Measurements from ENCODE around the gene ARID3B.
"Not testable (repeated sequence)": the region's sequence is repeated elsewhere in the genome, so short reads cannot be mapped to it uniquely, and the experiment has no call there.

ARID3B gene

GRCh38 chr15:74592222-74592621, 51.2 kb downstream of the ARID3B start:
- no peaks in the 10 kb centered on the region for H3K9me3 ChIP-seq
- peaks cover 79% of the 10 kb centered on the region for H3K36me3 ChIP-seq (replicated peaks)
- in situ Hi-C loops (cut with MboI; ENCODE audit: low sequenced_read_pairs) = no loop called here
- DNase-seq (ENCODE audit: low spot score in 2 of 2) = no peak
- H3K27me3 ChIP-seq (ENCODE audit: low read depth) = no peaks in the 10 kb centered on the region
- H3K4me3 ChIP-seq = no peak overlapping the region
- H3K4me1 ChIP-seq = no peaks in the 10 kb centered on the region

GRCh38 chr15:74593122-74593521, 52.1 kb downstream of the ARID3B start:
- H3K27me3 ChIP-seq (ENCODE audit: low read depth) = no peaks in the 10 kb centered on the region
- peaks cover 78% of the 10 kb centered on the region for H3K36me3 ChIP-seq (replicated peaks)
- in situ Hi-C loops (cut with MboI; ENCODE audit: low sequenced_read_pairs) = no loop called here

GRCh38 chr15:74594455-74594854, 53.4 kb downstream of the ARID3B start:
- Histone ChIP-seq H3K9me3 (no peaks in the 10 kb centered on the region), H3K36me3 (replicated peaks) (peaks cover 85% of the 10 kb centered on the region), H3K4me1 (no peaks in the 10 kb centered on the region), H3K27me3 (ENCODE audit: low read depth) (no peaks in the 10 kb centered on the region), H3K4me3 (no peak overlapping the region)
- DNase-seq (ENCODE audit: low spot score in 2 of 2) = no peak
- in situ Hi-C loops (cut with MboI; ENCODE audit: low sequenced_read_pairs) = no loop called here

More at GRCh38 chr15:74593122-74593521, 52.1 kb downstream of the ARID3B start:
- Histone ChIP-seq H3K4me1 (no peaks in the 10 kb centered on the region), H3K4me3 (no peak overlapping the region), H3K9me3 (no peaks in the 10 kb centered on the region)
- DNase-seq (ENCODE audit: low spot score in 2 of 2) = no peak

GRCh38 chr15:74595271-74595670, 54.3 kb downstream of the ARID3B start:
- Histone ChIP-seq H3K4me3 (no peak overlapping the region), H3K9me3 (no peaks in the 10 kb centered on the region), H3K36me3 (replicated peaks) (peaks cover 81% of the 10 kb centered on the region), H3K4me1 (no peaks in the 10 kb centered on the region), H3K27me3 (ENCODE audit: low read depth) (no peaks in the 10 kb centered on the region)
- DNase-seq (ENCODE audit: low spot score in 2 of 2) = no peak
- in situ Hi-C loops (cut with MboI; ENCODE audit: low sequenced_read_pairs) = no loop called here

- DNase-seq (ENCODE audit: low spot score in 2 of 2); in situ Hi-C loops (cut with MboI; ENCODE audit: low sequenced_read_pairs): not testable (repeated sequence)
Observed at GRCh38 chr15:74596736-74597135, 55.7 kb downstream of the ARID3B start.

GRCh38 chr15:74597146-74597705, 56.2 kb downstream of the ARID3B start:
- H3K36me3 ChIP-seq (replicated peaks) = peaks cover 67% of the 10 kb centered on the region
- H3K4me1 ChIP-seq; H3K27me3 ChIP-seq (ENCODE audit: low read depth); H3K9me3 ChIP-seq; in situ Hi-C loops (cut with MboI; ENCODE audit: low sequenced_read_pairs); DNase-seq (ENCODE audit: low spot score in 2 of 2); H3K4me3 ChIP-seq: not testable (repeated sequence)

More at GRCh38 chr15:74596736-74597135, 55.7 kb downstream of the ARID3B start:
- not testable (repeated sequence) for H3K27me3 ChIP-seq (ENCODE audit: low read depth); H3K4me3 ChIP-seq; H3K9me3 ChIP-seq; H3K4me1 ChIP-seq
- peaks cover 71% of the 10 kb centered on the region for H3K36me3 ChIP-seq (replicated peaks)

GRCh38 chr15:74598126-74598842, 57.3 kb downstream of the ARID3B start:
- Histone ChIP-seq H3K36me3 (replicated peaks) (peaks cover 56% of the 10 kb centered on the region), H3K27me3 (ENCODE audit: low read depth) (no peaks in the 10 kb centered on the region), H3K4me3 (no peak overlapping the region), H3K4me1 (no peaks in the 10 kb centered on the region), H3K9me3 (no peaks in the 10 kb centered on the region)
- in situ Hi-C loops (cut with MboI; ENCODE audit: low sequenced_read_pairs) = no loop called here
- peak in 1 of 2 experiments; percentile 69 for DNase-seq (ENCODE audit: low spot score in 2 of 2)

GRCh38 chr15:74599156-74599555, 58.1 kb downstream of the ARID3B start:
- Histone ChIP-seq H3K4me1 (no peaks in the 10 kb centered on the region), H3K36me3 (replicated peaks) (peaks cover 47% of the 10 kb centered on the region), H3K4me3 (no peak overlapping the region), H3K9me3 (no peaks in the 10 kb centered on the region), H3K27me3 (ENCODE audit: low read depth) (no peaks in the 10 kb centered on the region)
- in situ Hi-C loops (cut with MboI; ENCODE audit: low sequenced_read_pairs) = no loop called here
- no peak for DNase-seq (ENCODE audit: low spot score in 2 of 2)

GRCh38 chr15:74603026-74603788, 62.2 kb downstream of the ARID3B start:
- DNase-seq (ENCODE audit: low spot score in 2 of 2) = no peak
- no peak overlapping the region for H3K4me3 ChIP-seq
- peaks cover 11% of the 10 kb centered on the region for H3K27me3 ChIP-seq (ENCODE audit: low read depth)
- H3K36me3 ChIP-seq (replicated peaks) = peaks cover 22% of the 10 kb centered on the region
- no peaks in the 10 kb centered on the region for H3K4me1 ChIP-seq
- in situ Hi-C loops (cut with MboI; ENCODE audit: low sequenced_read_pairs) = no loop called here
- H3K9me3 ChIP-seq = no peaks in the 10 kb centered on the region

GRCh38 chr15:74603789-74604705, 63.0 kb downstream of the ARID3B start:
- Histone ChIP-seq H3K27me3 (ENCODE audit: low read depth) (peaks cover 19% of the 10 kb centered on the region), H3K4me3 (no peak overlapping the region), H3K36me3 (replicated peaks) (peaks cover 14% of the 10 kb centered on the region; the same call in 1 of the 2 replicates), H3K4me1 (no peaks in the 10 kb centered on the region), H3K9me3 (no peaks in the 10 kb centered on the region)
- in situ Hi-C loops (cut with MboI; ENCODE audit: low sequenced_read_pairs) = no loop called here
- no peak for DNase-seq (ENCODE audit: low spot score in 2 of 2)

- in situ Hi-C loops (cut with MboI; ENCODE audit: low sequenced_read_pairs) = no loop called here
- Histone ChIP-seq H3K4me3 (no peak overlapping the region), H3K4me1 (no peaks in the 10 kb centered on the region), H3K27me3 (ENCODE audit: low read depth) (peaks cover 29% of the 10 kb centered on the region), H3K36me3 (replicated peaks) (peaks cover 5% of the 10 kb centered on the region; the same call in 1 of the 2 replicates), H3K9me3 (no peaks in the 10 kb centered on the region)
- no peak for DNase-seq (ENCODE audit: low spot score in 2 of 2)
Observed at GRCh38 chr15:74604983-74605794, 64.2 kb downstream of the ARID3B start.

GRCh38 chr15:74605795-74606150, 64.8 kb downstream of the ARID3B start:
- in situ Hi-C loops (cut with MboI; ENCODE audit: low sequenced_read_pairs) = no loop called here
- DNase-seq (ENCODE audit: low spot score in 2 of 2) = no peak
- Histone ChIP-seq H3K36me3 (replicated peaks) (no peaks in the 10 kb centered on the region; the same call in 1 of the 2 replicates), H3K4me1 (no peaks in the 10 kb centered on the region), H3K9me3 (no peaks in the 10 kb centered on the region), H3K27me3 (ENCODE audit: low read depth) (peaks cover 31% of the 10 kb centered on the region), H3K4me3 (no peak overlapping the region)

- peaks cover 31% of the 10 kb centered on the region for H3K27me3 ChIP-seq (ENCODE audit: low read depth)
- H3K4me1 ChIP-seq = no peaks in the 10 kb centered on the region
- in situ Hi-C loops (cut with MboI; ENCODE audit: low sequenced_read_pairs) = no loop called here
- no peaks in the 10 kb centered on the region for H3K9me3 ChIP-seq
- no peak overlapping the region for H3K4me3 ChIP-seq
- H3K36me3 ChIP-seq (replicated peaks) = no peaks in the 10 kb centered on the region
- no peak for DNase-seq (ENCODE audit: low spot score in 2 of 2)
Observed at GRCh38 chr15:74608786-74609185, 67.8 kb downstream of the ARID3B start.
